Stimulated activated CD8-positive, alpha-beta memory T cell treated with anti-CD3 and anti-CD28 coated beads, Interleukin-4, amount 100 ng/mL, for 1 hour (primary cell): Measurements from ENCODE around the gene COL9A3.

Source experiments
- DNase-seq, 2 donors: peaks; one replicate each; pipeline ENCODE4 v3.0.0-alpha.2; 2020; ENCODE audit warnings: low read depth in 2 of 2, low spot score in 1 of 2

Gene COL9A3

GRCh38 chr20:62876902-62877816 lies 60.3 kb downstream of the COL9A3 start:
- DNase-seq, result no peak

- DNase-seq, result no peak
These were observed 61.6 kb downstream of the COL9A3 start for GRCh38 chr20:62878244-62879038.

GRCh38 chr20:62879275-62880146 lies 62.7 kb downstream of the COL9A3 start:
- DNase-seq, result no peak

- no peak for DNase-seq
These were observed 63.5 kb downstream of the COL9A3 start for GRCh38 chr20:62880147-62880934.

GRCh38 chr20:62880935-62881661 lies 64.2 kb downstream of the COL9A3 start:
- no peak for DNase-seq

GRCh38 chr20:62881662-62882395 lies 65.0 kb downstream of the COL9A3 start:
- DNase-seq, result no peak

- DNase-seq, result no peak
These were observed 65.6 kb downstream of the COL9A3 start for GRCh38 chr20:62882426-62882825.

- DNase-seq, result no peak
These were observed 67.7 kb downstream of the COL9A3 start for GRCh38 chr20:62884556-62884955.

GRCh38 chr20:62885046-62885895 lies 68.4 kb downstream of the COL9A3 start:
- DNase-seq, result no peak

GRCh38 chr20:62885896-62886708 lies 69.3 kb downstream of the COL9A3 start:
- no peak for DNase-seq

- DNase-seq, result no peak
These were observed 69.8 kb downstream of the COL9A3 start for GRCh38 chr20:62886709-62887058.

- no peak for DNase-seq
These were observed 70.5 kb downstream of the COL9A3 start for GRCh38 chr20:62887152-62887859.

- DNase-seq, result no peak
These were observed 71.0 kb downstream of the COL9A3 start for GRCh38 chr20:62887860-62888239.

GRCh38 chr20:62888406-62888805 lies 71.6 kb downstream of the COL9A3 start:
- DNase-seq, result no peak

- DNase-seq, result no peak
These were observed 72.1 kb downstream of the COL9A3 start for GRCh38 chr20:62888910-62889309.

- no peak for DNase-seq
These were observed 72.6 kb downstream of the COL9A3 start for GRCh38 chr20:62889411-62889810.

GRCh38 chr20:62889871-62890270 lies 73.0 kb downstream of the COL9A3 start:
- no peak for DNase-seq
